NOMO-1 treated with DMSO at 0.1 percent for 48 hours (cell line): ENCODE data around the gene ANKRD11.
"Not testable (repeated sequence)": the region's sequence is repeated elsewhere in the genome, so short reads cannot be mapped to it uniquely, and the experiment has no call there.

Source experiments
- DNase-seq: peaks from one replicate; lab custom pipeline; 2025; ENCODE audit not compliant: unreplicated experiment; lab: John Stamatoyannopoulos, UW

Gene ANKRD11

DNA sequence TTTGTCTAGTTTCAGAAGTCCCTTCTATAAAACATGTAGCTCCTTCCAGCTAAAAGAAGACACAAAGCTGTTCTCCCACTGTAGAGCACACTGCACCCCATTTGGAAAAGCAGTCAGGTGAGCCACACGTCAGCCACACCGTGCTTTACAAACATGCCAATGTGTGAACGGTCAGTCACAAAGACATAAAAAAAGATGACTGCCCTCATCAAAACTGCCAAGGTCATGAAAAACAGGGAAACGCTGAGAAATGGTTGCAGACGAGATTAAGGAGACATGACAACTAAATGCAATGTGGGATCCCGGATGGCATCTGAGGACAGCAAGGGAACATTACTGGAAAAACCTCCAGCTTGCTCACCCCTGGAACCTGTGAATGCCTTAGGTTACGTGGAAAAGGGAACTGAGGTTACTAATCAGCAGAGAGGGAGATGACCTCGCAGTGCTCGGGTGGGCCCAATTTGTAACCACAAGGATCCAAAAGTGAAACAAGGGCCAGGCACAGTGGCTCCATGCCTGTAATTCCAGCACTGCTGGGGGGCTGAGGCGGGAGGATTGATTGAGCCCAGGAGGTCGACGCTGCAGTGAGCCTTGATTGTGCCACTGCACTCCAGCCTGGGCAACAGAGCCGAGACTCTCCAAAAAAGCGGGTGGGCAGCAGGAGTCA, 8.1 kb downstream of the ANKRD11 start:
- DNase-seq: no peak

DNA sequence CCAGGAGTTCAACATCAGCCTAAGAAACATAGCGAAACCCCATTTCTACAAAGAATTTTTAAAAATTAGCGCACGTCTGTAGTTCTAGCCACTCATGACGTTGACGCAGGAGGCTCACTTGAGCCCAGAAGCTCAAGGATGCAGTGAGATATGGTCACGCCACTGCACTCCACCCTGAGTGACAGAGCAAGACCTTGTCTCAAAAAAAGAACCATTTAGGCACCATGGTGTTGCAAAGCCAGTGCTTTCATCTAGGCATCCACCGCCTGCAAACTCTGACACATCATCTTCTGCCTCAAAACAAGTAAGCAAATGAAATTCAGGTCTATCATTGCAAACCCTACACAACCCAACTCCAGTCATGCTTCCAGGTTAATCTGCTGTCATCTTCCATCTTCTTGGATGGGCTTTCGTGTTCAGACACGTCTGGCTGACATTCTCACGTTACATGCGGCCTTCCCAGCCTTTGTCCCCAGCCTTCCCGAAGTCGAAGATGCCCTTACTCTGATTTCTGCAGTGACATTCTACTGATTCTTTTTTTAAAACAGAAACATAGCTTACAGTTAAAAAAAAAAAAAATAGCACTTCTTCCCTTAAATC, 8.9 kb downstream of the ANKRD11 start:
- no peak for DNase-seq

DNA sequence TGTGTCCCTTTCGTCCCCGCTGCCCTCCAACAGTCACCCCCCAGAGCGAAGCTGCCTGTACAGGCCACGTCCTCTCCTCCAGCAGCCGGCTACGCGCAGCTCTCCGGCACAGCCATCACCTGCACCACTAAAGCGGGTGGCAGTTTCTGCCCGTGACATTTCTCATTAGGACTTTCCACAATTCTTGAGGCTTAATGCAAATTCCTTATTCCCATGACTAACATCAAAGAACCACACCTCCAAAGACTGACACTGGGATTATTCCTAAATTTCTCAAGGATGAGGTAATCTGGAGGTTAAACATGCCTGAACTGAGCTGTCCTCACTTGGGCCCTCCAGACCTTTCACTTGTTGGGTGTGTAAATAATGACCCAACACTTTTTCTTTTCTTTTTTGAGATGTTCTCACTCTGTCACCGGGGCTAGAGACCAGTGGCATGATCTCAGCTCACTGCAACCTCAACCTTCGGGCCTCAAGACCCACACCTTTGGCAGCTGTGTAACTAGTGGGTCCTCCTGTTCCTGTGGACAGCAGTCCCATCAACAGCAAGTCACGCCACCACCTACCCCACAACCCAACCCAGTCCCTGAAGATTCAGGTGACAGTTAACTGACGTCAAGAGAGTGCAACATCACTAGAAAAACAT, 11.7 kb downstream of the ANKRD11 start:
- no peak for DNase-seq

DNA sequence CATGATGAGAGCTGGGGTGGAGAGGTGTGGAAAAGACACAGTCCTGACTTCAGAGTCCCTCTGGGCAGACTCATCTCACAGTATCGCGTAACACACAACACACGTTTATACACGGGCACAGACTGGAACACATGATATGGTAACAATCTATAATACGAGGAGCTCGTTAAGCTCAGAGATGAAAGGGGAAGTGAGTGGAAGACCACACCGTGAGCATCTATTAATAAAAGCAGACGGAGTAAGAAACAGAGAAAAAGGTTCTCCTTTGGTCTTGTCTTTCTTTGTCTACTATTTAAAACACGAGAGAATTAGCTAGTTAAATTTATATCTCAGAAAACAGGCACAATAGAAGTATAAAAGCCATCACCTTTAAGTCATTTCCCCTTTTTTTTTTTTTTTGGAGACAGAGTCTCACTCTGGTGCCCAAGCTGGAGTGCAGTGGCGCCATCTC, 13.5 kb downstream of the ANKRD11 start:
- peak; percentile 86 for DNase-seq

DNA sequence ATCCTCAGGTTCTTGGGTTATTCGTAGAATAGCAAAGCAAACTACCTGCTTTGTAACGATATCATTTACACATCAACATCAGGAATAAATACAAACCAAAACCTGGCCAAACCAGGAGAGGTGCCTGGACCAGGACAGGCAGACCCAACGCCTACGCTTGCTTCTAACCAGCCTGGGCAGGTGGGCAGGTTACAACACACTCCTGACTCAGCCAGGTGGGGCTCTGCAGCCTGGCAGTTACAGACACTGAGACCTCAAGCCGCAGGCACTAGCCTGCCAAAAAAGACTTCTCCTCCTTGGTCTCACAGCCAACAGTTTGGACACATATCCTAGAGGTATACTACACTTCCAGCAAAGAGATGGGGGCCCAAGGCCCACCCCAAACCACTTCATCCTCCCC, 14.0 kb downstream of the ANKRD11 start:
- no peak for DNase-seq

DNA sequence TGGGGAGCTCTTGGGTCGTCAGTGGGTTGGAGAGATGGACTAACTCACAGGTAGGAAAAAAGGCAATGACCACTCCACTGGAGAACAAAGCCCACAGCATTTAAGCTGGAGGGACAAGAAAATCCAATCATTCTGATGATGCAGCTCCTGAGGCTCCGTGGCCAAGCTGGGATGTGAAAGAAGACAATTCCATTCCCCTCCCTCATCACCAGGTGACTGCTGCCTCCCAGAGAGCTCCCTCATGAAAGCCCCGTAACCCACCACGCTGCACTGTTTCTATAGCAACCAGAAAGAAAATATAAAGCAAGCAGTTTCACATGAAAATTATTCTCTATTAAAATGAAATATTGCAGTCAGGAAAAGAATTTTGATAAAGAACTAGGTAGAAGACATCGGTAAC, 15.2 kb downstream of the ANKRD11 start:
- no peak for DNase-seq

DNA sequence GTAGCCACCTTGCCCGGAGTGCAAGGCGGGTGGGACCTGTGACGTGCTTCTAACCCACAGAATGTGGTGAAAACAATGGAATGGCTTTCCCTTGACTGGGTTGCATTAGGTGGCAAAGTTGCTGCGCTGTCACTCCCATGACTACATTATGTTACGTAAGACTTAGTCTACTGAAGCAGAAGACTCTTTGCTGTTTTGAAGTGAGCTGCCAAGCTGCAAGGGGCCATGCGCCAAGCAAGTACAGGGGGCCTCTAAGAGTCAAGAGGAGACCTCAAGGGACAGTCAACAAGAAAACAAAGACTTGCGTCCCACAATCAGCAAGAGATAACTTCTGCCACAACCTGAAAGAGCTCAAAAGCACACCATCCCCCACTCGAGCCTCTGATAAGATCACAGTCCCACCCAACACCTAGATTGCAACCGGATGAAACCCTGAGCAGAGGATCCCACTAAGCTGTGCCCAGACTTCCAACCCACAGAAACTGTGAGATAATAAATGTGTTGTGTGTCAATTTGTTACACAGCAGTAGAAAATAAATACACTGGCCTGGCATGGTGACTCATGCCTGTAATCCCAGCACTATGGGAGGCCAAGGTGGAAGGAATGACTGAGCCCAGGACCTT, 16.5 kb downstream of the ANKRD11 start:
- peak; percentile 48 for DNase-seq

DNA sequence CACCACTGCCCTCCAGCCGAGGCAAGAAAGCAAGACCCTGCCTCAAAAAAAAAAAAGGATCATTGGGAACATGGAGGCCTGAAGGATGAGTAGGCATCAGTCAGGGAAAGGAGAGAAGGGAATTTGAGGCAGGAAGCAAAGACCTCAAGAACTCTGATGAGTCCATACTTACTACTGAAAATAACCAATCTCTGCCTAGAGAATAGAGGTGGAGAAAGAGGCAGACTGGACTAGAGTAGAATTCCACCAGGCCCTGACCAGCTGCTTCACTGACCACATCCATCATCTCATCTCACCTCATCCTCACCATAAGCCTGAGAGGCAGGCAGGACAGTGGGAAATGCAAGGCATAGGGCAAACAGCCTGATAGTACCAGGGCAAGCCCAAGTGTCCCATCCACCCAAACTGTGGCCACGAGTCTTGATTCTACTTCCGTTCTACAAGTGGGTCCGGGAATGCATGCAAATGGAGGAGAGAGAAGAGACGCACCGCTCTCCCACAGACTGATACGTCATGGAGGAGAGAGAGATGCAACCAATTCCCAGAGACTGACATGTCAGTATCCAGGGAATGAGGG, 17.1 kb downstream of the ANKRD11 start:
- DNase-seq: no peak

DNA sequence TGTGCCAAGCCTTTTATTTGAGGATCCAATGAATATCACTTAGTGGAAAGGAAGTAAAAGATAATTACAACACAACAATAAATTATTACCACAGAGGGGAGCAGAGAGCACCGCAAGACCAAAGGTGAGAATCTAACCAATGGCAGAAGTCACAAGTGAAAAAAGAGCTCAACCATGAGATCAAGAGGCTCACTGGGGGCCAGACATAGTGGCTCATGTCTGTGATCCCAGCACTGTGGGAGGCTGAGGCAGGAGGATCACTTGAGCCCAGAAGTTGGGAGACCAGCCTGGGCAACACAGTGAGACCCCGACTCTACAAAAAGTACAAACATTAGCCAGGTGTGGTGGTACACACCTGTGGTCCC, 17.7 kb downstream of the ANKRD11 start:
- peak; percentile 56 for DNase-seq

DNA sequence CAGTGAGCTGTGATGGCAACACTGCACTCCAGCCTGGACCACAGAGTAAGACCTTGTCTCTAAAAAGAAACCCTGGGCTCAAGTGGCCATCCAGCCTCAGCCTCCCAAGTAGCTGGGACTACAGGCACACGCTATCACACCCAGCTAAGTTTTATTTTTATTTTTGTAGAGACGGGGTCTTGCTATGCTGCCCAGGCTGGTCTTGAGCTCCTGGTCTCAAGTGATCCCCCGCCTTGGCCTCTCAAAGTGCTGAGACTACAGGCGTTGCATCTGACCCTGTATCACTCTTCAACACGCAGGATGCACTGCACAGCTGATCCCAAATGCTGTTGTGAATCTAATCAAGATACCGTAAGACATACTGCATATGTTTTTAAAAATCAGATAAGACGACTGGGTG, 23.0 kb downstream of the ANKRD11 start:
- DNase-seq: no peak

DNA sequence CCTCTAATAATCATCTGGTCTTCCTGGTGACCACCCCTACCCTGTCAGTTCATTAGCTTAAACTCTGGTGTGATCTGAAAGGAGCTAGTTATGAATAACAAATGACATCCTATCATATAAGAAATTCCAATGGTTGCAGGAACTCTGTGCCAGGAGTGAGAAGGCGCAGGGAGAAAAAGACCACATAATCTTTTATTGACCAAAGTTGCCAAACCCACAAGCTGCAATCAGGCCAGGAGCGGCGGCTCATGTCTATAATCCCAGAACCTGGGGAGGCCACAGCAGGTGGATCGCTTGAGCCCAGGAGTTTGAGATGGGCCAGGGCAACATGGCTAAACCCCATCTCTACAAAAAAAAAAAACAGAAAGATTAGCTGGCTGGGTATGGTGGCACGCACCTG, 23.4 kb downstream of the ANKRD11 start:
- no peak for DNase-seq

DNA sequence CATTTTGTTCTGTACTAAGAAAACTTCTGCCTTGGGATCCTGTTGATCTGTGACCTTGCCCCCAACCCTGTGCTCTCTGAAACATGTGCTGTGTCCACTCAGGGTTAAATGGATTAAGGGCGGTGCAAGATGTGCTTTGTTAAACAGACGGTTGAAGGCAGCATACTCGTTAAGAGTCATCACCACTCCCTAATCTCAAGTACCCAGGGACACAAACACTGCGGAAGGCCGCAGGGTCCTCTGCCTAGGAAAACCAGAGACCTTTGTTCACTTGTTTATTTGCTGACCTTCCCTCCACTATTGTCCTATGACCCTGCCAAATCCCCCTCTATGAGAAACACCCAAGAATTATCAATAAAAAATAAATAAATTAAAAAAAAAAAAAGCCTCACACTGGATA, 27.0 kb downstream of the ANKRD11 start:
- not testable (repeated sequence) for DNase-seq

DNA sequence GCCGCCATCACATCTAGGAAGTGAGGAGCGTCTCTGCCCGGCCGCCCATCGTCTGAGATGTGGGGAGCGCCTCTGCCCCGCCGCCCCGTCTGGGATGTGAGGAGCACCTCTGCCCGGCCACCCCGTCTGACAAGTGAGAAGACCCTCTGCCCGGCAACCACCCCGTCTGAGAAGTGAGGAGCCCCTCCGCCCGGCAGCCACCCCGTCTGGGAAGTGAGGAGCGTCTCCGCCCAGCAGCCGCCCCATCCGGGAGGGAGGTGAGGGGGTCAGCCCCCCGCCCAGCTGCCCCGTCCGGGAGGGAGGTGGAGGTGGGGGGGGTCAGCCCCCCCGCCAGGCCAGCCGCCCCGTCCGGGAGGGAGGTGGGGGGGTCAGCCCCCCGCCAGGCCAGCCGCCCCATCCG, 27.7 kb downstream of the ANKRD11 start:
- DNase-seq: not testable (repeated sequence)

DNA sequence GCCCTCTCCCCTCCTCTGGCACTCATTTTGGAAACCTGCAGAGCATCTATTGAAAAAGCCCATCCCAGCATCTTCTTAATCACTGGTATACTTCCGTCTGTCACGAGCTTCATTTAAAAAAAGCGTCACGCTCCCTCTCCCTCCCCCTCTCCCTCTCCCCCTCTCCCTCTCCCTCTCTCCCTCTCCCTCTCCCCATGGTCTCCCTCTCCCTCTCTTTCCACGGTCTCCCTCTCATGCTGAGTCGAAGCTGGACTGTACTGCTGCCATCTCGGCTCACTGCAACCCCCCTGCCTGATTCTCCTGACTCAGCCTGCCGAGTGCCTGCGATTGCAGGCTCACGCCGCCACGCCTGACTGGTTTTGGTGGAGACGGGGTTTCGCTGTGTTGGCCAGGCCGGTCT, 28.5 kb downstream of the ANKRD11 start:
- not testable (repeated sequence) for DNase-seq

DNA sequence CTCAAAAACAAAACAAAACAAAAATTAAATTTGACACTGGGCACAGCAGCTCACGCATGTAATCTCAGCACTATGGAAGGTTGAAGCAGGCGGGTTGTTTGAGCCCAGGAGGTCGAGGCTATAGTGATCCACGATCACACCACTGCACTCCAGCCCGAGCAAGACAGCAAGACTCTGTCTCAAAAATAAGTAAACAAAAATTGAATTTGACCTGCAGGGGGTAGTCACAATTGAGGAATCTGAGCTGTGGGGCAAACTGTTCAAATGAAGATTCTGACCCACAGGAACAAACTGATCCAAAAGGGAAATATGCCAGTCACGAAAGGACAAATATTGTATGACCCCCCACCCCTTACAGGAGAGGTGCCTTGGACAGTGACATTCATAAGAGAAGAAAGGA, 29.8 kb downstream of the ANKRD11 start:
- no peak for DNase-seq

DNA sequence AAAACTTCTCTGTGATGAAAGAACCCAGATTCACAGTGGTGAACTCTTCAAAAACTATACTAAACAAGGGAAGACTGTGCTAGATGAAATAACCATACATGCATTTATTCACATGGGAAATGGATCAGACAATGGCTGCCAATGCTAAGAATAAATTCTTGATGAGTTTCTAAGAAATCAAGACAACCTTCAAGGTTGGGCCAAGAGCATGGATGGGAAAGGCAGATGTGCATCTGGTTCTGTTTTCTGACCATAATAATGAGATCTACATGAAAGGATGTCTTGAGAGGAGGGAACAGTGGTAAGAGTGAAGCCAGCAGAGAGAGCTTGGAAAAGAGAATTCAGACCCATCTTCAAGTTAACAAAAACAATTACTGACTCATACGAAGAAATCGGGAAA, 31.4 kb downstream of the ANKRD11 start:
- DNase-seq: no peak

DNA sequence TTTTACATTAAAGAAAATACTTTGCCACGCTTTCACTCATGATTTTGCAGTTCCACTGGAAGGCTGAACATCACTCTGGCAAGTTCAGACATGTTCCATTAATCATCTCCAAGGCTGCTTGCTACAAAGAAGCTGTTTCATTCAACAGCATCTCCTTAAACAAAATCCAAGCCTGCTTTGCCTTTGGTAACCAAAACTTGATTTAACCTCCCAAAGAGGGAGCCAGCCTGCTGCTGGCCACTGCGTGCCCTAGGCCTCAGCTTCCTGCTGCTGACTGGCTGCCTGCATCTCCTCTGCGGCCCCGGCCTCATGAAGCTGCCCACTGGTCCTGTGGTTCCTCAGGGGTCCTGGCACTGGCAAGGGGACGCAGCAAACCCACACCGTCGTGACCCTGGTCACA, 31.8 kb downstream of the ANKRD11 start:
- no peak for DNase-seq

DNA sequence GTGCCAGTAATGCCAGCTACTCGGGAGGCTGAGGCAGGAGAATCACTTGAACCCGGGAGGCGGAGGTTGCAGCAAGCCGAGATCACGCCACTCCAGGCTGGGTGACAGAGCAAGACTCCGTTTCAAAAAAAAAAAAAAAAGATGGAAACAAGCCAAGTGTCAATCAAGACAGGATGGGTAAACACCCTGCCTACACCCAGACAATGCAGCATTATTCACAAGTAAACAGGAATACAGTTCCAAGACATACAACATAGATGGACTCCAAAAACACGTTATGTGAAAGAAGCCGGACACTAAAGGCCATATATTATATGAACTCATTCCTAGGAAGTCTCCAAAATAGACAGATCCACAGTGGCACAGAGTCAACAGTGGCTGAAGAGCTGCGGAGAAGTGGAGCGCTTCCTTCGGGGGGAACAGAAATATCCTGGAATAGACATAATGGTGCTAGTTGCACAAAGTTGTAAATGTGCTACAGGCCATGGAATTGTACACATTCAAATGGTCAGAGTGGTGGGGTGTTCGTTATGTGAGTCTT, 33.9 kb downstream of the ANKRD11 start:
- DNase-seq: no peak

DNA sequence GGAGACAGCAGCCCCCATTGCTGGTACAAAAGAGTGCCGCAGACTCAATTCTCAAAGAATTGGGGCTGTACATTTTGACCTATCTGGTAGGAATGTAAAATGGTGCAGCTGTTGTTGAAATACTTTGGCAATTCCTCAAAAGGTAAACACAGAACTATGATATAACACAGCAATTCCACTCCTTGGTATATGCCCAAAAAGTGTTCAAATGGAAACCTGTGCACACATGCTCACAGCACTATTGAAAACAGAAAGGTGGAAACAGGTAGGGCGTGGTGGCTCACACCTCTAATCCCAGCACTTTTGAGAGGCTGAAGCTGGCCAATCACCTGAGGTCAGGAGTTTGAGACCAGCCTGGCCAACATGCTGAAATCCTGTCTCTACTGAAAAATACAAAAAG, 34.7 kb downstream of the ANKRD11 start:
- DNase-seq: no peak

DNA sequence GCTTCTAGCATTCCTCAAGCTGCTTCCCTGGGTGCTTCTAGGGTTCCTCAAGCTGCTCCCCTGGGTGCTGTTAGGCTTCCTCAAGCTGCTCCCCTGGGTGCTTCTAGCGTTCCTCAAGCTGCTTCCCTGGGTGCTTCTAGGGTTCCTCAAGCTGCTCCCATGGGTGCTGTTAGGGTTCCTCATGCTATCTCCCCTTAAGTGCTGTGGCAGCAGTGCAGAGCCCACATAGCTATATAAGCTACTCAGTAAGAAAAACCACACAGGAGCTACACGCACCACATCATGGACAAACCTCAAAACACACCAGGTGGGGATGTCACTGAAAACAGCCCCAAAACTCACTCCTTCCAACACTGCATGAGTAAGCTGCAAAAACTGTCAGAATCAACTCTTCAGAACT, 35.2 kb downstream of the ANKRD11 start:
- DNase-seq: no peak

DNA sequence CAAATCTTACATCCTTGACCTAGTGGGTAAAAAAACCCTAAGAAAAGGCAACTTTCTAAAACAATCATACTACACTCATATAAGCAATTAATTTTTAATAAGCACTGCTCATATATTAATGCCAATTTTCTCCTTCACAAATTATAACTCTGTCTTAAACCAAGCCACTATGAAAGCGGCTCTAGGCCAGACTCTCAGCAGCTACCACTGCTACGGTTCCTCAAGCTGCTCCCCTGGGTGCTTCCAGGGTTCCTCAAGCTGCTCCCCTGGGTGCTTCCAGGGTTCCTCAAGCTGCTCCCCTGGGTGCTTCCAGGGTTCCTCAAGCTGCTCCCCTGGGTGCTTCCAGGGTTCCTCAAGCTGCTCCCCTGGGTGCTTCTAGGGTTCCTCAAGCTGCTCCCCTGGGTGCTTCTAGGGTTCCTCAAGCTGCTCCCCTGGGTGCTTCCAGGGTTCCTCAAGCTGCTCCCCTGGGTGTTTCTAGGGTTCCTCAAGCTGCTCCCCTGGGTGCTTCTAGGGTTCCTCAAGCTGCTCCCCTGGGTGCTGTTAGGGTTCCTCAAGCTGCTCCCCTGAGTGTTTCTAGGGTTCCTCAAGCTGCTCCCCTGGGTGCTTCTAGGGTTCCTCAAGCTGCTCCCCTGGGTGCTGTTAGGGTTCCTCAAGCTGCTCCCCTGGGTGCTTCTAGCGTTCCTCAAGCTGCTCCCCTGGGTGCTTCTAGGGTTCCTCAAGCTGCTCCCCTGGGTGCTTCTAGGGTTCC, 35.8 kb downstream of the ANKRD11 start:
- not testable (repeated sequence) for DNase-seq
